Measurements from ENCODE around the gene IFITM1.
"Not testable (repeated sequence)": the region's sequence is repeated elsewhere in the genome, so short reads cannot be mapped to it uniquely, and the experiment has no call there.

IFITM1 gene

GRCh38 chr11:282630-283360, 31.0 kb upstream of the IFITM1 start:
- no peak for DNase-seq

DNA sequence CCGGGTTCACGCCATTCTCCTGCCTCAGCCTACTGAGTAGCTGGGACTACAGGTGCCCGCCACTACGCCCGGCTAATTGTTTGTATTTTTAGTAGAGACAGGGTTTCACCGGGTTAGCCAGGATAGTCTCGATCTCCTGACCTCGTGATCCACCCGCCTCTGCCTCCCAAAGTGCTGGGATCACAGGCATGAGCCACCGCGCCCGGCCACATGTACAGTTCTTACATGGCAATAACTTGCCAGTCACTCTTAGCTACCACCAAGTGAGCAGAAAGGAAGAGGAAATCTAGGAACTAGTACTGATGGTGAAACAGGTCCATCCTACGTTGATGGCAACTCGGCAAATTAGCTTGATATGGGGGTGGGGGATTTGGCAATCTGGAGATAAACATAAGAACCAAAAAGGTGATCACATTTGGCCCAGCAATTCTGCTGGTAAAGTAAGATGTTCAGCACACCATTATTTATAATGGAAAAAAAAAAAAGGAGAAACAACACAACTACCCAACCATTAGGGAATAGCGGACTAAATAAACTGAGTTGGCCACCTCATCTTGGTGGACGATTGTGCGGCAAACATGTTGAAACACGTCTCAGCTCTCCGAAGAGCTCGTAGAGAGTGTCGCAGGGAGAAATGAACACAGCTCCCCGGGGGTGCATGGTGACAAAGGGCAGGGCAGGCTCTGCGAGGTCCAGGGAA, 30.3 kb upstream of the IFITM1 start:
- DNase-seq, result no peak

GRCh38 chr11:284105-285020, 29.5 kb upstream of the IFITM1 start:
- DNase-seq, result no peak

- DNase-seq, result no peak
Measured at GRCh38 chr11:285021-285893, 28.6 kb upstream of the IFITM1 start.

- no peak for DNase-seq
Measured at GRCh38 chr11:285894-286220, 28.0 kb upstream of the IFITM1 start.

DNA sequence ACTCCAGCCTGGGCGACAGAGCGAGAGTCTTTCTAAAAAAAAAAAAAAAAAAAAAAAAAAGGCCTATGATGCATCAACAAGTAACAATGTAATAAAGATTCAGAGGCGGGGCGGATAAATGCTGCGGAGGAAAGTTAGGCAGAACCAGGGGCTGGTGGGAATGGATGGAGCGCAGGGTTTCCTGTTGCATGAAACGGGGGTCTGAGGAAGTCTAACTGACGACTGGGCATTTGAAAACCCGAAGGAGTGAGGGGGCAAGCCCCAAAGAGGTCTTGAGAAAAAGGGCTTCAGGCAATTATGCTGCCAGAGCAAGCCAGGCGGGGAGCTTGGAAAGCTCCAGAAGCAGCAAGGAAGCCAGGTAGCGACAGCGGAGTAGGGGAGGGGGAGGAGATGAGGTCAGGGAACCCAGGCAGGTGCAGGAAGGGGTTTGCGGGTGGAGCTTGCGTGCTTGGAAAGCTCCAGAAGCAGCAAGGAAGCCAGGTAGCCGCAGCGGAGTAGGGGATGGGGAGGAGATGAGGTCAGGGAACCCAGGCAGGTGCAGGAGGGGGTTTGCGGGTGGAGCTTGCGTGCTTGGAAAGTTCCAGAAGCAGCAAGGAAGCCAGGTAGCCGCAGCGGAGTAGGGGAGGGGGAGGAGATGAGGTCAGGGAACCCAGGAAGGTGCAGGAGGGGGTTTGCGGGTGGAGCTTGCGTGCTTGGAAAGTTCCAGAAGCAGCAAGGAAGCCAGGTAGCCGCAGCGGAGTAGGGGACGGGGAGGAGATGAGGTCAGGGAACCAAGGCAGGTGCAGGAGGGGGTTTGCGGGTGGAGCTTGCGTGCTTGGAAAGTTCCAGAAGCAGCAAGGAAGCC, 26.6 kb upstream of the IFITM1 start:
- DNase-seq, result not testable (repeated sequence)

GRCh38 chr11:287821-288477, 25.9 kb upstream of the IFITM1 start:
- no peak for DNase-seq

GRCh38 chr11:288478-289397, 25.1 kb upstream of the IFITM1 start, which contains the start of gene PGGHG:
Gene PGGHG (plus strand): TSS chr11:289126. CDS start chr11:289817, 691 bp downstream.
- DNase-seq, result no peak

- no peak for DNase-seq
Measured at GRCh38 chr11:289398-289711, 24.5 kb upstream of the IFITM1 start.

DNA sequence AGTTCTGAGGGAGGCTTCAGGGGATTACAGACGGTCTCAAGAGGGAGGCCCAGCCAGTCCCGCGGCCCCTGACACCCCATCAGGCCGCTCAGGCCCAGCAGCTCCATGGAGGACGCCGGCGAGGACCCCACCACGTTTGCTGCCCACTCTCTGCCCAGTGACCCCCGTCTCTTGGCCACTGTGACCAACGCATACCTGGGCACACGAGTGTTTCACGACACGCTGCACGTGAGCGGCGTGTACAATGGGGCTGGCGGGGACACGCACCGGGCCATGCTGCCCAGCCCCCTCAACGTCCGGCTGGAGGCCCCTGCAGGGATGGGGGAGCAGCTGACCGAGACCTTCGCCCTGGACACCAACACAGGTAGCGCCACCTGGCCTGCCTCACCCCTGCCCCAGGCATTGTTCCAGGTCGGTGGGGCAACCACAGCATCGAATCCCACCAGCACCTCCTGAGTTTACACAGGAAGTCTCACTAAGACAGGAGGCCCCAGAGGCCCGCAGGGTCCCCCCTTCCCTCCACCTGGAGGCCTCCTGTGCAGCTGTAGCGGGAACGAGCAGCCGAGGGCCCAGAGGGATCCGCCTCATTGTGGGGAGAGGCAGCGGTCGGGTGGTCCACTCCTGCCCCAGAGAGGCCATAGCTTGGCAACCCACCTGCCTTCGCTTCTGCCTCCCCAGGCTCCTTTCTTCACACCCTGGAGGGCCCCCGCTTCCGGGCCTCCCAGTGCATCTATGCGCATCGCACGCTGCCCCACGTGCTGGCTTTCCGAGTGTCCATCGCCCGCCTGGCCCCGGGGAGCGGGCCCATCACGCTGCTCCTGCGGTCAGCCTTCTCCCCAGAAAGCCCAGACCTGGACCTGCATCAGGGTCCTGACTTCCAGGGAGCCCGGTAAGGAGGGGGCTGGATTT, 23.9 kb upstream of the IFITM1 start:
- DNase-seq, result no peak

DNA sequence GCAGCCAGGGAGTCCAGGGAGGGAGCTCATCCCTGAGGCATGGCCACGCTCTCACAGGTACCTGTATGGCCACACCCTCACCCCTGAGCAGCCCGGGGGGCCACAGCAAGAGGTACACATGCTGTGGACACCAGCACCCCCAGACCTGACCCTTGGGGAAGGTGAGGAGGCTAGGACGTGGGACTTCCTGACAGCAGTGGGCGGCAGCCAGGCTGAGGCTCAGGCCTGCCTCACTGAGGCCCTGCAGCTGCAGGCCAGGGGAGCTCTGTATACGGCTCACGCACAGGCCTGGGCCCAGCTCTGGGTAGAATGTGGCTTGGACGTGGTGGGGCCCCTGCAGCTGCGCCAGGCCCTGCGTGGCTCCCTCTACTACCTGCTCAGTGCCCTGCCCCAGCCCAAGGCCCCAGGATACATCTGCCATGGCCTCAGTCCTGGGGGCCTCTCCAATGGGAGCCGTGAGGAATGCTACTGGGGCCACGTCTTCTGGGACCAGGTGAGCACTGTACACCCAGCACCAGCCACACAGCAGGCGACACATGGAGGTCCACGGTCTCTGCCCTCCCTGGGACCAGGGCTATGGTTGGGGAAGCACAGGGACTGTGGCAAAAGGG, 23.1 kb upstream of the IFITM1 start:
- no peak for DNase-seq

DNA sequence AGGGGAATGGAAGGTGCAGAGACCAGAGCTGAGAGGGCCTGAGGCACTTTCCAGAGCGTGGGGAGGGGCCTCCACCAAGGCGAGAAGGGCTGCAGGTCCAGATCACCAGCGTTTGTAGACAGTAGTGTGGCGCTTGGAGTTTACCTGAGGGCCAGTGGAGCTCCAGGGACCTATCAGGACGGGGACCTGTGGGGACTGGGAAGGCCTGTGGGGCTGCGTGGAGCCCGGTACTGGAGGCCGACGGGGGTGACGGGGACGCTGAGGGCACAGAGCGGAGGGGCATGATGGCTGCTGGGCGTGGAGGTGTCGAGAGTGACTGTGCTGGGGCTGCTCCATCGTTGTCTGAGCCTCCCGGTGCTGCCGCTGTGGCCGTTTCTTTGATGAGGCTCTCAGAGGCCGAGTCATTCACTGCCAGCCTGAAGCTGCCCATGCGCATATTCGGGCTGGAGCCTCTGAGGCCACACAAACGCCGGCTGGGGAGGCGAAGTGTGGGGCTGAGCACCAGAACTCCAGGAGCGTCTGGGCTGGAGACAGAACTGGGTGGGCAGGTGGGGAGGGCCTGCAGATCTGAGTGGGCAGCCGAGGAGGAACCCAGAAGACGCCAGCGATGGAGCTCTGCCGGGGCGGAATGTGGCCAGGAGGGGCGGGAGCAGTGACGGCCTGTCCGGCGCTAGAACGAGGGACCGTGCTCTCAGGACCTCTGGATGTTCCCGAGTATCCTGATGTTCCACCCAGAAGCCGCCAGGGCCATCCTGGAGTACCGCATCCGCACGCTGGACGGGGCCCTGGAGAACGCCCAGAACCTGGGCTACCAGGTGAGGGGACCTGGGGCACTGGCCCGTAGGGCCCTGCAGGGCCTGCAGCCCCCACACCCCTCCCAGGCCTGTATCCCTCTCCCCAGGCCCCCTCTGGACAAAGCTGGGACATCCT, 22.3 kb upstream of the IFITM1 start:
- no peak for DNase-seq

DNA sequence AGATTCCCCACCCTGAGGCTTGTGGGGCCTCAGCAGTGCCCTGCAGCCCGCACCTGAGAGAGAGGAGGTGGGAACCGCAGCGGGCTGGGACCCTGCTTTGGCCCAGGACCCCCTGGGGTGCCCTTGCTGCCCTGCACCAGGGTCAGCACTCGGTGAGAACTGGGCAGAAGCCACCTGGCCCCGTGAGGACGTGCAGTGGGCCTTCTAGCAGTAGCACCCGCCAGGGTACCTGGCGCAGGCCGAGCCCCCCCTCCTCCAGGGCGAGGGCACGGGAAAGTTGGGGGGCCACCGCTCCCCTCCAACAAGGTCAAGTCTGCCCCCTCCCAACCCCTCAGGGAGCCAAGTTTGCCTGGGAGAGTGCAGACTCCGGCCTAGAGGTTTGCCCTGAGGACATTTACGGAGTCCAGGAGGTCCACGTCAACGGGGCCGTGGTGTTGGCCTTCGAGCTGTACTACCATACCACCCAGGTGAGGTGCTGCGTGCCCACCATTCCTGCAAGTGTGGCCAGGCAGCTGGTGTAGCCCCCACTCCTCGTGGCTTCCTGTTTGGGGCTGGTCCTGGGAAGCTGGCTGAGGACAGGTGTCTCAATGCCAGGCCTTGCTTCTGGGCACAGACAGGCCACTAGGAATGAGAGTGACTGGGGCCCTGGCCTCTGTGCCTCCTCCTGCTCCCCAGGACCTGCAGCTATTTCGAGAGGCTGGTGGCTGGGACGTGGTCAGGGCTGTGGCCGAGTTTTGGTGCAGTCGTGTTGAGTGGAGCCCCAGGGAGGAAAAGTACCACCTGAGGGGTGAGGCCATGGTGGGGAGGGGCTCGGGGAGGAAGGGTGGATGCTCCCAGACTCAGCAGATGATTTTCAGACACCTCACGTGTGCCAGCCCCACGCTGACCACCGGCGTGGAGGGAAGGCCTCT, 21.4 kb upstream of the IFITM1 start:
- DNase-seq, result no peak

DNA sequence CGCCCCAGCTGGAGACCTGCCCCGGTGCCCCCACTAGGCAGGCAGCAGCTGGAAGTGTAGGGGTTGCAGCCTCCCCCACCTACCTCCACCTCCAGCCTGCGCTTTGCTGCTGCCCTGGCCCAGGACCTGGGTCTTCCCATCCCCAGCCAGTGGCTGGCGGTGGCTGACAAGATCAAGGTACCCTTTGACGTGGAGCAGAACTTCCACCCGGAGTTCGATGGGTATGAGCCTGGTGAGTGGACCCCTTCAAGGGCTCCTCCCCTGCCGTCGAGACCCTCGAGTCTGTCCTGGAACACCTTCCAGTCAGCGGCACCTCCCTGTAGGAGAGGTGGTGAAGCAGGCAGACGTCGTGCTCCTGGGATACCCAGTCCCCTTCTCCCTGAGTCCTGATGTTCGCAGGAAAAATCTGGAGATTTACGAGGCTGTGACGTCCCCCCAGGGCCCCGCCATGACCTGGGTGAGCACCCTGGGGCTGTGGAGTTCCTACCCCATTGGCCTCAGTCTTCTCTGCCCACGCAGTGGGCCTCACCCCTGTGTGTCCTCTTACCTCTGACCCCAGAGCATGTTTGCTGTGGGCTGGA, 20.5 kb upstream of the IFITM1 start:
- no peak for DNase-seq

- no peak for DNase-seq
Measured at GRCh38 chr11:293852-294661, 19.8 kb upstream of the IFITM1 start.

Measured in NCI-H1092 treated with DMSO at 0.1 percent for 48 hours (cell line).